Natural killer cell (primary cell): ENCODE data around the gene DR1. TPM values are rescaled to one million over a fixed set of nuclear protein-coding genes. Genes with fewer than 3 reads are reported as not detected.
"Not testable (repeated sequence)": the region's sequence is repeated elsewhere in the genome, so short reads cannot be mapped to it uniquely, and the experiment has no call there.

Experiments
- ATAC-seq, 3 donors: fragments of 150-1000 bp in 2 of 3; fragments of 200-7000 bp in 1 of 3; cut with Tn5 transposase; 1 replicate in 1 of 3; 2 replicates in 2 of 3; pipeline ENCODE4 v1.10.0; 2021; ENCODE audit warnings: mild to moderate bottlenecking in 2 of 3, moderate library complexity in 2 of 3
- DNase-seq, 2 donors: peaks; one replicate each; pipeline versions ENCODE4 v3.0.0 to v3.0.0-alpha.2; 2013 to 2021; ENCODE audit warnings: mixed read lengths in 1 of 2
- H3K27ac ChIP-seq: one replicate; pipeline ENCODE4 v1.5.1; 2013; ENCODE audit warnings: mild to moderate bottlenecking, low read length
- H3K27me3 ChIP-seq: one replicate; pipeline ENCODE4 v1.6.1; 2013; ENCODE audit warnings: low read length; ENCODE audit not compliant: control insufficient read depth, insufficient read depth
- H3K36me3 ChIP-seq: one replicate; pipeline ENCODE4 v1.6.1; 2013; ENCODE audit warnings: low read length; ENCODE audit not compliant: control insufficient read depth, insufficient read depth
- H3K4me1 ChIP-seq: one replicate; pipeline ENCODE4 v1.6.1; 2013; ENCODE audit warnings: low read length; ENCODE audit not compliant: control insufficient read depth, insufficient read depth
- H3K4me3 ChIP-seq: one replicate; pipeline ENCODE4 v1.5.1; 2013; ENCODE audit warnings: low read length
- H3K9me3 ChIP-seq: one replicate; pipeline ENCODE4 v1.6.1; 2013; ENCODE audit warnings: low read length; ENCODE audit not compliant: control insufficient read depth, insufficient read depth
- H3K27ac Mint-ChIP-seq, 2 donors: one replicate each; pipeline ENCODE4 v1.8.0; 2022; ENCODE audit warnings: mild to moderate bottlenecking in 2 of 2, mixed read lengths in 2 of 2, moderate library complexity in 1 of 2
- H3K27me3 Mint-ChIP-seq, 2 donors: one replicate each; pipeline ENCODE4 v1.8.0; 2022; ENCODE audit warnings: low read depth in 2 of 2, mixed read lengths in 2 of 2
- H3K36me3 Mint-ChIP-seq: one replicate; pipeline ENCODE4 v1.8.0; 2022; ENCODE audit warnings: mixed read lengths
- H3K4me1 Mint-ChIP-seq, 2 donors: one replicate each; pipeline ENCODE4 v1.8.0; 2022; ENCODE audit warnings: mixed read lengths in 2 of 2
- H3K4me3 Mint-ChIP-seq: one replicate; pipeline ENCODE4 v1.8.0; 2022; ENCODE audit warnings: mild to moderate bottlenecking, moderate library complexity, mixed read lengths
- H3K9me3 Mint-ChIP-seq, 2 donors: one replicate each; pipeline ENCODE4 v1.8.0; 2022; ENCODE audit warnings: mixed read lengths in 2 of 2
- WGBS: methylation state at CpG from one replicate; pipeline ENCODE4 v1.1.7; 2013; ENCODE audit warnings: missing lambda C conversion rate; ENCODE audit not compliant: insufficient coverage; 5-methylcytosine and 5-hydroxymethylcytosine counted together
- intact Hi-C: fragments of 100-400 bp; cut with micrococcal nuclease; formaldehyde crosslinking; loops from one replicate; pipeline ENCODE4 v1.14.2; 2022
- total RNA-seq, 4 donors: library from RNA; stranded (reverse); fragments of 120-200 nt in 1 of 4; gene quantifications; one replicate each; pipeline versions ENCODE4 v1.2.3 to v1.2.4, GENCODE V29; 2013 to 2022
- TF ChIP-seq, protein P1 (sequence below): fragments of 200-600 bp; IDR thresholded peaks from one replicate; pipeline ENCODE4 v1.8.0; 2022; ENCODE audit warnings: antibody characterized with exemption

The DR1 gene
- total RNA-seq, 3 donors from 2014 or later (not counting 1 experiment from before 2014, with no cell fraction given) = 84.3 to 91.4 (median 85.3) TPM

DNA sequence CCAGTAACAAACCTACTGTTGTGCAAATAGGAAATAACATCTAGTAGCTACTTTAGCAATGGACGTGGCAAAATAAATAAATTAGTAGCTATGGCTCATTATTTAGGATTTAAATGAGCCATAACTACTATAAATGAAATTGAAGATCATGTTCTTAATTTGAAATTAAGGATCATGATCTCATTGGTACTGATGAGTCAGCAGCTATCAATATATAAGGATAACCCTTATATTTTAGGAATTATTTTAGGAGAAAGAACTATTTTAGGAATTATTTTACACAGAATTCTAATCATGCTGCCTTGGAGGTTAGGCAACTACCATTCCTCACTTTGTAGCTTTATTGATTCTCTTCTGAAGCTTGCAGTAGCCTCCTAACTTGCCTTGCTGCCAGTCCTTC lies 24.0 kb downstream of the DR1 start:
- DNase-seq = no peak
- no peaks in the 10 kb centered on the region for H3K27me3 ChIP-seq
- Mint-ChIP-seq H3K9me3 (no peaks in the 10 kb centered on the region), H3K4me1 (peaks cover 11 to 19% of the 10 kb centered on the region in 2 donors), H3K27ac (peak overlapping the region in 1 of 2 donors; percentile 57), H3K27me3 (no peaks in the 10 kb centered on the region), H3K4me3 (no peak overlapping the region), H3K36me3 (no peaks in the 10 kb centered on the region)
- intact Hi-C loops = no loop called here
- ATAC-seq = no peak
- no peaks in the 10 kb centered on the region for H3K4me1 ChIP-seq
- no peak overlapping the region for H3K4me3 ChIP-seq
- peaks cover 25% of the 10 kb centered on the region for H3K36me3 ChIP-seq
- no CpG with 5 or more reads among the region's 1 CpG for WGBS
- H3K9me3 ChIP-seq = no peaks in the 10 kb centered on the region
- TF ChIP-seq, protein P1, sequence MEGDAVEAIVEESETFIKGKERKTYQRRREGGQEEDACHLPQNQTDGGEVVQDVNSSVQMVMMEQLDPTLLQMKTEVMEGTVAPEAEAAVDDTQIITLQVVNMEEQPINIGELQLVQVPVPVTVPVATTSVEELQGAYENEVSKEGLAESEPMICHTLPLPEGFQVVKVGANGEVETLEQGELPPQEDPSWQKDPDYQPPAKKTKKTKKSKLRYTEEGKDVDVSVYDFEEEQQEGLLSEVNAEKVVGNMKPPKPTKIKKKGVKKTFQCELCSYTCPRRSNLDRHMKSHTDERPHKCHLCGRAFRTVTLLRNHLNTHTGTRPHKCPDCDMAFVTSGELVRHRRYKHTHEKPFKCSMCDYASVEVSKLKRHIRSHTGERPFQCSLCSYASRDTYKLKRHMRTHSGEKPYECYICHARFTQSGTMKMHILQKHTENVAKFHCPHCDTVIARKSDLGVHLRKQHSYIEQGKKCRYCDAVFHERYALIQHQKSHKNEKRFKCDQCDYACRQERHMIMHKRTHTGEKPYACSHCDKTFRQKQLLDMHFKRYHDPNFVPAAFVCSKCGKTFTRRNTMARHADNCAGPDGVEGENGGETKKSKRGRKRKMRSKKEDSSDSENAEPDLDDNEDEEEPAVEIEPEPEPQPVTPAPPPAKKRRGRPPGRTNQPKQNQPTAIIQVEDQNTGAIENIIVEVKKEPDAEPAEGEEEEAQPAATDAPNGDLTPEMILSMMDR = no peak
- no peak overlapping the region for H3K27ac ChIP-seq

- no peak overlapping the region for H3K27ac Mint-ChIP-seq
- peaks cover 9% of the 10 kb centered on the region for H3K36me3 Mint-ChIP-seq
- Histone ChIP-seq H3K9me3 (peaks cover 6% of the 10 kb centered on the region), H3K4me1 (no peaks in the 10 kb centered on the region), H3K27me3 (no peaks in the 10 kb centered on the region), H3K36me3 (no peaks in the 10 kb centered on the region), H3K27ac (no peak overlapping the region), H3K4me3 (no peak overlapping the region)
- intact Hi-C loops = no loop called here
- no peak for DNase-seq
- TF ChIP-seq, protein P1 = no peak
- H3K9me3 Mint-ChIP-seq = peaks cover 2 to 14% of the 10 kb centered on the region in 2 donors
- H3K4me1 Mint-ChIP-seq = peaks cover 5 to 10% of the 10 kb centered on the region in 2 donors
- no peaks in the 10 kb centered on the region for H3K27me3 Mint-ChIP-seq
- H3K4me3 Mint-ChIP-seq = no peak overlapping the region
- WGBS = 100% methylated on average over 4 of the region's 5 CpGs
- ATAC-seq = no peak
Measured at GRCh38 chr1:93374334-93375106, 28.8 kb downstream of the DR1 start.

DNA sequence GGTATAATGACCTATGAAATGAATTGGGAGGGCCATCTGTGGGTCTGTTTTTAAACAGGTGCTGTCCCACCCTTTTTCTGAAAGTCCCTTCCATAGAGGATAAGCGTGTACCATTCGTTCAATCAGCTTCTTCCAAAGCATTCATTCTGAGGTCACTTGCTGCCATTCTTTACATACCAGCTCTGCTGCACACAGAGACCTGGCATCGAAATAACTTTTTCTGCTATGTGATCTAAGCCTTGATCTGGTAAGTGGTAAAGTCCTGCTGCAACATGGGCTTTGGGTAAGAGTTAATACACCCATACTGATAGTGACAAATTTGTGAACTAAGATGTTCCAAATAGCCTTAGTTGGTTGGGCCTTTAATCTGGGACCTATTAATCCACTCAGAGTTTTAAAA lies 38.9 kb downstream of the DR1 start:
- 98% methylated on average over 3 of the region's 3 CpGs for WGBS
- intact Hi-C loops = no loop called here
- peaks cover 0 to 5% of the 10 kb centered on the region in 2 donors for H3K9me3 Mint-ChIP-seq

GRCh38 chr1:93386268-93386667 lies 40.6 kb downstream of the DR1 start:
- DNase-seq, intact Hi-C loops, H3K27me3 Mint-ChIP-seq, H3K4me1 Mint-ChIP-seq, ATAC-seq, H3K4me3 Mint-ChIP-seq, H3K27ac ChIP-seq, H3K36me3 ChIP-seq, H3K4me1 ChIP-seq, H3K27ac Mint-ChIP-seq, H3K4me3 ChIP-seq, H3K27me3 ChIP-seq, H3K9me3 Mint-ChIP-seq: not testable (repeated sequence)
- peaks cover 13% of the 10 kb centered on the region for H3K9me3 ChIP-seq
- WGBS = 89% methylated on average over 6 of the region's 7 CpGs
- peaks cover 14% of the 10 kb centered on the region for H3K36me3 Mint-ChIP-seq

More for the DNA sequence above, 38.9 kb downstream of the DR1 start:
- peaks cover 14% of the 10 kb centered on the region for H3K36me3 Mint-ChIP-seq
- Histone ChIP-seq H3K4me3 (no peak overlapping the region), H3K4me1 (no peaks in the 10 kb centered on the region), H3K36me3 (no peaks in the 10 kb centered on the region), H3K27me3 (no peaks in the 10 kb centered on the region), H3K27ac (no peak overlapping the region), H3K9me3 (peaks cover 13% of the 10 kb centered on the region)
- H3K27me3 Mint-ChIP-seq = no peaks in the 10 kb centered on the region
- H3K27ac Mint-ChIP-seq = no peak overlapping the region
- H3K4me1 Mint-ChIP-seq = no peaks in the 10 kb centered on the region
- no peak overlapping the region for H3K4me3 Mint-ChIP-seq
- DNase-seq (no peak), ATAC-seq (no peak)
- TF ChIP-seq, protein P1 = no peak
